ENCODE results near the gene NEK4.

Gene NEK4

GRCh38 chr3:52791366-52791765 lies 20.6 kb upstream of the NEK4 start:
- TF ChIP-seq CTCF (IDR thresholded peaks at IDR 0.05; ENCODE audit: poor library complexity, severe bottlenecking) = no peak
- DNase-seq (ENCODE audit: low spot score) (no peak), ATAC-seq (ENCODE audit: low read depth) (no peak)
- H3K4me1 ChIP-seq (ENCODE audit: insufficient read depth, poor library complexity, severe bottlenecking) = no peaks in the 10 kb centered on the region
- no peak overlapping the region for H3K27ac ChIP-seq (ENCODE audit: poor library complexity, severe bottlenecking)
- no peak overlapping the region for H3K4me3 ChIP-seq (ENCODE audit: severe bottlenecking)
- no peaks in the 10 kb centered on the region for H3K36me3 ChIP-seq (ENCODE audit: low read depth)
- no peaks in the 10 kb centered on the region for H3K9me3 ChIP-seq (ENCODE audit: severe bottlenecking)
- no peaks in the 10 kb centered on the region for H3K27me3 ChIP-seq (ENCODE audit: insufficient read depth, poor library complexity, severe bottlenecking)

DNA sequence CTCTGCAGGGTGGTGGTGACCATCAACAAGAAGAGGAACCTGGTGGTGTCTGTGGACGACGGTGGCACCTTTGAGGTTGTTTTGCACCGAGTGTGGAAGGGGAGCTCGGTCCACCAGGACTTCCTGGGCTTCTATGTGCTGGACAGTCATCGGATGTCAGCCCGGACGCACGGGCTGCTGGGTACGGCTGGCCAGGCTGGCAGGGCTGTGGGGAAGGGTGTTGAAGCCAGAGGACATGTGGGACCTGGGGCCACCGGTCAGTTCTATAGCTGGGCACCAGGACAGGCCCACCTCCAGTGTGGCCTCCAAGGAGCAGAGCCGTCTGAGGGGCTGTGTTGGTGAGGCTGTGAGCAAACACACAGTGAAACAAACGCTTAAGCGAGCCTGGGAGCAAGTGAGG lies 20.0 kb upstream of the NEK4 start:
- DNase-seq (ENCODE audit: low spot score) (no peak), ATAC-seq (ENCODE audit: low read depth) (no peak)
- TF ChIP-seq CTCF (IDR thresholded peaks at IDR 0.05; ENCODE audit: poor library complexity, severe bottlenecking) = no peak
- Histone ChIP-seq H3K9me3 (ENCODE audit: severe bottlenecking) (no peaks in the 10 kb centered on the region), H3K36me3 (ENCODE audit: low read depth) (no peaks in the 10 kb centered on the region), H3K27ac (ENCODE audit: poor library complexity, severe bottlenecking) (no peak overlapping the region), H3K4me3 (ENCODE audit: severe bottlenecking) (no peak overlapping the region), H3K4me1 (ENCODE audit: insufficient read depth, poor library complexity, severe bottlenecking) (no peaks in the 10 kb centered on the region), H3K27me3 (ENCODE audit: insufficient read depth, poor library complexity, severe bottlenecking) (no peaks in the 10 kb centered on the region)

- DNase-seq (ENCODE audit: low spot score) = no peak
Observed at GRCh38 chr3:52790337-52790736, 19.6 kb upstream of the NEK4 start.

DNA sequence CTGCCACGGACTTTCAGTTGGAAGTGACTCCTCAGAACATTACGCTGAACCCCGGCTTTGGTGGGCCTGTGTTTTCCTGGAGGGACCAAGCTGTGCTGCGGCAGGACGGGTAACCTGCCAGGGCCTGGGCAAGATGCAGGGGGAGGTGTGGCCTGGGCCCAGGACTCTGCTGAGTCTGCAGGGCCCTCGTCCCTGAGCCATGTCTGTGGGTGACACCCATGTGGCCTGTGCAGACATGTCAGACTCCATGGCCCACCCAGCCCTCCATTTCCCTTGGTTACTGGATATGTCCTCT lies 19.0 kb upstream of the NEK4 start:
- Histone ChIP-seq H3K36me3 (ENCODE audit: low read depth) (no peaks in the 10 kb centered on the region), H3K27me3 (ENCODE audit: insufficient read depth, poor library complexity, severe bottlenecking) (no peaks in the 10 kb centered on the region), H3K27ac (ENCODE audit: poor library complexity, severe bottlenecking) (no peak overlapping the region), H3K9me3 (ENCODE audit: severe bottlenecking) (no peaks in the 10 kb centered on the region), H3K4me3 (ENCODE audit: severe bottlenecking) (no peak overlapping the region), H3K4me1 (ENCODE audit: insufficient read depth, poor library complexity, severe bottlenecking) (no peaks in the 10 kb centered on the region)
- no peak for TF ChIP-seq CTCF (IDR thresholded peaks at IDR 0.05; ENCODE audit: poor library complexity, severe bottlenecking)
- no peak for DNase-seq (ENCODE audit: low spot score)
- ATAC-seq (ENCODE audit: low read depth) = no peak

More at GRCh38 chr3:52790337-52790736, 19.6 kb upstream of the NEK4 start:
- H3K4me1 ChIP-seq (ENCODE audit: insufficient read depth, poor library complexity, severe bottlenecking) = no peaks in the 10 kb centered on the region
- no peaks in the 10 kb centered on the region for H3K27me3 ChIP-seq (ENCODE audit: insufficient read depth, poor library complexity, severe bottlenecking)
- ATAC-seq (ENCODE audit: low read depth) = no peak
- H3K36me3 ChIP-seq (ENCODE audit: low read depth) = no peaks in the 10 kb centered on the region
- no peak for TF ChIP-seq CTCF (IDR thresholded peaks at IDR 0.05; ENCODE audit: poor library complexity, severe bottlenecking)
- no peak overlapping the region for H3K4me3 ChIP-seq (ENCODE audit: severe bottlenecking)
- no peaks in the 10 kb centered on the region for H3K9me3 ChIP-seq (ENCODE audit: severe bottlenecking)
- no peak overlapping the region for H3K27ac ChIP-seq (ENCODE audit: poor library complexity, severe bottlenecking)

DNA sequence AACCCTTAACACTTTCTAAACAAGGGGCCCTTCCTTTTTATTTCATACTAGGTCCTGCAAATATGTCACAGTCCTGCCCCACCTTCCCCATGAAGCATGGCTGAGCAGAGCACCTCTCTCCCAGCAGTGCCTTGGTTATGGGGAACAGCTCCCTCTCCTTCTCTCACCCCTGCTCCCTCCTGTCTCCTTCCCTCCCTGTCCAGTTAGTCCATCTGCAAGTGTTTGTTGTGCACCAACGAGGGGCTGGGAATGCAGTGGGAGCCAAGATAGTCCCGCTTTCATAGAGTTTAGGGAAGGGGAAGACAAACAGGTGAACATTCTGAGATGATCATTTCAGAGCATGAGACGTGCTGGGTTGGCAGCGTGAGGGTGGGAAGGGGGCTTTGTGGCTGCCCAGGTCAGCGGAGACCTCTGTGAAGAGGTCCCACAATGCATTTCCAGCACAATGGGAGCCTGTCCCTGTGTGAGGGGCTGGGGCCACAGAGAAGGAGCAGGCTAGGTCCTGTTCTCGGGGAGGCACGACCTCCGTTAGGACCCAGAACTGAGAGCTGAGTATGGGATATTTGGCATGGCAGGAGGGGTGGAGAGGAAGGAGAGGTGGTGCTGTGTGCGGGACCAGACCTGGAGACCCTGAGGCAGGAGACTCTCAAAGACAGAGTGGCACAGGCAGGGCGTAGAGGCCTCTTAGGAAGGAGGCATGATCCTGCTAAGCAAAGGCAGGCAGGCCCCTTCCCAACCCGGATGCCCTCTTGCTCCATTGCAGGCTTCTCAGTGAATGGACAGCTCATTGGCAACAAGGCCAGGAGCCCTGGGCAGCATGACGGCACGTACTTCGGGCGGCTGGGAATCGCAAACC lies 18.4 kb upstream of the NEK4 start:
- no peak overlapping the region for H3K27ac ChIP-seq (ENCODE audit: poor library complexity, severe bottlenecking)
- H3K27me3 ChIP-seq (ENCODE audit: insufficient read depth, poor library complexity, severe bottlenecking) = no peaks in the 10 kb centered on the region
- no peak overlapping the region for H3K4me3 ChIP-seq (ENCODE audit: severe bottlenecking)
- DNase-seq (ENCODE audit: low spot score) (no peak), ATAC-seq (ENCODE audit: low read depth) (no peak)
- no peak for TF ChIP-seq CTCF (IDR thresholded peaks at IDR 0.05; ENCODE audit: poor library complexity, severe bottlenecking)
- no peaks in the 10 kb centered on the region for H3K36me3 ChIP-seq (ENCODE audit: low read depth)
- H3K4me1 ChIP-seq (ENCODE audit: insufficient read depth, poor library complexity, severe bottlenecking) = no peaks in the 10 kb centered on the region
- H3K9me3 ChIP-seq (ENCODE audit: severe bottlenecking) = no peaks in the 10 kb centered on the region

All from RWPE2 (cell line).